Breast epithelium (tissue), 4 donors: Measurements from ENCODE around the gene PRKCE. TPM values are rescaled to one million over a fixed set of nuclear protein-coding genes. Genes with fewer than 3 reads are reported as not detected.

Experiments used
- DNase-seq, 2 donors: peaks; one replicate each; pipeline ENCODE4 v3.0.0-alpha.2; 2019; ENCODE audit warnings: low spot score in 2 of 2
- H3K27ac ChIP-seq, 2 donors: fragments of 200-600 bp; sonication (generic) in 1 of 2; one replicate each; pipeline ENCODE4 v1.5.1; 2016 to 2019; ENCODE audit warnings: mild to moderate bottlenecking in 1 of 2
- H3K27me3 ChIP-seq, 2 donors: fragments of 200-600 bp; sonication (generic) in 1 of 2; one replicate each; pipeline versions ENCODE4 v1.5.1 to v1.6.0; 2017 to 2019; ENCODE audit warnings: control low read depth in 1 of 2, mild to moderate bottlenecking in 1 of 2
- H3K36me3 ChIP-seq: fragments of 200-600 bp; one replicate; pipeline ENCODE4 v1.5.1; 2019
- H3K4me1 ChIP-seq, 2 donors: fragments of 200-600 bp; sonication (generic); one replicate each; pipeline ENCODE4 v1.5.1; 2016 to 2019; ENCODE audit warnings: control low read depth in 1 of 2
- H3K4me3 ChIP-seq, 3 donors: fragments of 200-600 bp; sonication (generic); 1 replicate in 2 of 3; 2 replicates in 1 of 3; pipeline ENCODE4 v1.5.1; 2016 to 2019; ENCODE audit warnings: mild to moderate bottlenecking in 3 of 3, moderate library complexity in 2 of 3
- H3K9me3 ChIP-seq, 2 donors: fragments of 200-600 bp; sonication (generic) in 1 of 2; one replicate each; pipeline ENCODE4 v1.5.1; 2016 to 2019; ENCODE audit warnings: control low read depth in 1 of 2
- CTCF ChIP-seq, 3 donors: fragments of 450-650 bp; IDR thresholded peaks; one replicate each; pipeline ENCODE4 v1.5.1; 2016 to 2017; ENCODE audit warnings: antibody characterized with exemption in 3 of 3, mild to moderate bottlenecking in 3 of 3, moderate library complexity in 3 of 3
- POLR2A ChIP-seq: fragments of 450-650 bp; IDR thresholded peaks from one replicate; pipeline ENCODE4 v1.6.1; 2016; ENCODE audit warnings: antibody characterized with exemption, mild to moderate bottlenecking, moderate library complexity
- POLR2AphosphoS5 ChIP-seq, 3 donors: sonication (generic); formaldehyde crosslinking; IDR thresholded peaks; one replicate each; pipeline ENCODE4 v1.6.1; 2017; ENCODE audit warnings: antibody characterized with exemption in 3 of 3
- intact Hi-C: fragments of 100-400 bp; cut with DNase I; formaldehyde crosslinking; loops from one replicate; pipeline ENCODE4 v1.15.1; 2023; ENCODE audit warnings: low total_unique reads
- total RNA-seq, 3 donors: library from RNA; depleted of rRNA; stranded (reverse); fragments of >200 nt; gene quantifications; one replicate each; pipeline ENCODE4 v1.1.0, GENCODE V29; 2016

Gene PRKCE
- total RNA-seq, 3 donors from 2014 or later: 20.6 to 34.0 (median 23.6) TPM

GRCh38 chr2:45652090-45653031 is 886 bp downstream of the PRKCE start:
- Histone ChIP-seq H3K27me3 (no peaks in the 10 kb centered on the region), H3K27ac (peak overlapping the region; percentile 99 to 100), H3K36me3 (no peaks in the 10 kb centered on the region), H3K4me1 (no peaks in the 10 kb centered on the region), H3K9me3 (no peaks in the 10 kb centered on the region), H3K4me3 (peak overlapping the region; percentile 75 to 97 (median 87))
- intact Hi-C loops: no loop called here
- DNase-seq: peak in 1 of 2 donors; percentile 42
- TF ChIP-seq CTCF (IDR thresholded peaks at IDR 0.05) (no peak), POLR2A (no peak), POLR2AphosphoS5 (IDR thresholded peaks at IDR 0.05) (peak in 1 of 3 donors; percentile 3)

GRCh38 chr2:45653122-45653913 is 1.8 kb downstream of the PRKCE start:
- Histone ChIP-seq H3K27me3 (no peaks in the 10 kb centered on the region), H3K36me3 (no peaks in the 10 kb centered on the region), H3K4me3 (peak overlapping the region; percentile 75 to 97 (median 87)), H3K27ac (peak overlapping the region in 1 of 2 donors; percentile 100), H3K4me1 (no peaks in the 10 kb centered on the region), H3K9me3 (no peaks in the 10 kb centered on the region)
- TF ChIP-seq POLR2AphosphoS5 (IDR thresholded peaks at IDR 0.05) (no peak), CTCF (IDR thresholded peaks at IDR 0.05) (no peak), POLR2A (no peak)
- DNase-seq: no peak
- intact Hi-C loops: no loop called here

GRCh38 chr2:45654250-45654649 is 2.8 kb downstream of the PRKCE start:
- no peaks in the 10 kb centered on the region for H3K27me3 ChIP-seq
- H3K27ac ChIP-seq: no peak overlapping the region
- intact Hi-C loops: loop anchor here (2.0 kb wide), 1 partner anchor 61 kb away; no protein-coding TSS in a partner anchor
- DNase-seq: no peak
- no peaks in the 10 kb centered on the region for H3K4me1 ChIP-seq
- no peaks in the 10 kb centered on the region for H3K9me3 ChIP-seq
- peak overlapping the region in 2 of 3 donors; percentile 45 to 75 for H3K4me3 ChIP-seq
- H3K36me3 ChIP-seq: no peaks in the 10 kb centered on the region
- no peak for TF ChIP-seq POLR2A
- TF ChIP-seq POLR2AphosphoS5 (IDR thresholded peaks at IDR 0.05): no peak
- no peak for TF ChIP-seq CTCF (IDR thresholded peaks at IDR 0.05)

GRCh38 chr2:45661828-45662227 is 10.4 kb downstream of the PRKCE start:
- no peak for DNase-seq
- Histone ChIP-seq H3K36me3 (no peaks in the 10 kb centered on the region), H3K4me3 (no peak overlapping the region), H3K27ac (no peak overlapping the region), H3K9me3 (no peaks in the 10 kb centered on the region), H3K27me3 (no peaks in the 10 kb centered on the region), H3K4me1 (no peaks in the 10 kb centered on the region)
- TF ChIP-seq POLR2AphosphoS5 (IDR thresholded peaks at IDR 0.05) (no peak), CTCF (IDR thresholded peaks at IDR 0.05) (no peak), POLR2A (no peak)
- intact Hi-C loops: no loop called here
